Lower lobe of right lung (tissue), 2 donors: Measurements from ENCODE around the gene JPH3. TPM values are rescaled to one million over a fixed set of nuclear protein-coding genes. Genes with fewer than 3 reads are reported as not detected.
A peak's percentile ranks its signal among the peaks of the same experiment; 100 is the strongest.

Experiments used
- ATAC-seq, 2 donors: fragments of 200-7000 bp; cut with Tn5 transposase; one replicate each; pipeline ENCODE4 v1.9.1; 2020 to 2022; ENCODE audit warnings: mild to moderate bottlenecking in 2 of 2, moderate library complexity in 2 of 2
- DNase-seq: peaks from one replicate; pipeline ENCODE4 v3.0.0-alpha.2; 2020
- H3K27ac ChIP-seq: fragments of 200-600 bp; one replicate; pipeline ENCODE4 v1.8.0; 2022
- H3K27me3 ChIP-seq: fragments of 200-600 bp; one replicate; pipeline ENCODE4 v1.8.0; 2022; ENCODE audit warnings: low read depth
- H3K36me3 ChIP-seq: fragments of 200-600 bp; one replicate; pipeline ENCODE4 v1.8.0; 2022; ENCODE audit warnings: mild to moderate bottlenecking
- H3K4me1 ChIP-seq: fragments of 200-600 bp; one replicate; pipeline ENCODE4 v1.8.0; 2022
- H3K4me3 ChIP-seq: fragments of 200-600 bp; one replicate; pipeline ENCODE4 v1.8.0; 2022; ENCODE audit warnings: mild to moderate bottlenecking
- H3K9me3 ChIP-seq: fragments of 200-600 bp; one replicate; pipeline ENCODE4 v1.8.0; 2022
- CTCF ChIP-seq: fragments of 200-600 bp; IDR thresholded peaks from one replicate; pipeline ENCODE4 v1.8.0; 2022; ENCODE audit warnings: antibody characterized with exemption, mild to moderate bottlenecking
- intact Hi-C: fragments of 100-400 bp; cut with DNase I; formaldehyde crosslinking; loops from one replicate; pipeline ENCODE4 v1.11.0; 2022
- total RNA-seq: library from RNA; stranded (reverse); fragmentation: NEBNext Ultra II Directional; extraction: Animal tissue kit (Norgen Biotek cat#: 25700); gene quantifications from one replicate; pipeline ENCODE4 v1.2.1, GENCODE V29; 2021
- donor health status: DM: no; HTN: yes; CAD: no; lungs with severe emphysema.

Gene JPH3
- total RNA-seq, 1 donor from 2014 or later: 0.12 TPM

- H3K4me3 ChIP-seq: no peak overlapping the region
- H3K9me3 ChIP-seq: no peaks in the 10 kb centered on the region
- ATAC-seq (no peak), DNase-seq (no peak)
- no peaks in the 10 kb centered on the region for H3K36me3 ChIP-seq
- intact Hi-C loops: no loop called here
- no peak for TF ChIP-seq CTCF
- H3K27ac ChIP-seq: no peak overlapping the region
- peaks cover 84% of the 10 kb centered on the region for H3K27me3 ChIP-seq
- H3K4me1 ChIP-seq: no peaks in the 10 kb centered on the region
These were observed 2.4 kb downstream of the JPH3 start for GRCh38 chr16:87604634-87605111.

GRCh38 chr16:87607223-87607622, 4.9 kb downstream of the JPH3 start:
- intact Hi-C loops: no loop called here
- Histone ChIP-seq H3K4me1 (no peaks in the 10 kb centered on the region), H3K27ac (no peak overlapping the region), H3K36me3 (no peaks in the 10 kb centered on the region), H3K27me3 (peaks cover 66% of the 10 kb centered on the region), H3K4me3 (no peak overlapping the region), H3K9me3 (no peaks in the 10 kb centered on the region)
- ATAC-seq: no peak
- no peak for TF ChIP-seq CTCF
- DNase-seq: no peak

GRCh38 chr16:87607871-87608270, 5.6 kb downstream of the JPH3 start:
- ATAC-seq (no peak), DNase-seq (no peak)
- Histone ChIP-seq H3K36me3 (no peaks in the 10 kb centered on the region), H3K4me1 (no peaks in the 10 kb centered on the region), H3K9me3 (no peaks in the 10 kb centered on the region), H3K27me3 (peaks cover 66% of the 10 kb centered on the region), H3K4me3 (no peak overlapping the region), H3K27ac (no peak overlapping the region)
- TF ChIP-seq CTCF: no peak
- intact Hi-C loops: no loop called here

- ATAC-seq: peak; percentile 40 to 56
- Histone ChIP-seq H3K27me3 (peaks cover 60% of the 10 kb centered on the region), H3K4me1 (no peaks in the 10 kb centered on the region), H3K9me3 (no peaks in the 10 kb centered on the region), H3K27ac (no peak overlapping the region), H3K36me3 (no peaks in the 10 kb centered on the region), H3K4me3 (no peak overlapping the region)
- no peak for DNase-seq
- intact Hi-C loops: no loop called here
- TF ChIP-seq CTCF: no peak
These were observed 6.2 kb downstream of the JPH3 start for GRCh38 chr16:87608400-87608985.

- no peaks in the 10 kb centered on the region for H3K36me3 ChIP-seq
- H3K4me1 ChIP-seq: no peaks in the 10 kb centered on the region
- no peak for TF ChIP-seq CTCF
- no peaks in the 10 kb centered on the region for H3K9me3 ChIP-seq
- ATAC-seq: no peak
- H3K27ac ChIP-seq: no peak overlapping the region
- DNase-seq: no peak
- peaks cover 44% of the 10 kb centered on the region for H3K27me3 ChIP-seq
- H3K4me3 ChIP-seq: no peak overlapping the region
- intact Hi-C loops: no loop called here
These were observed 7.7 kb downstream of the JPH3 start for GRCh38 chr16:87610026-87610425.
